HG03045 (cell line): Measurements from ENCODE around the gene CWC27.

Source experiments
- ATAC-seq: cut with Tn5 transposase; IDR thresholded peaks from one replicate; pipeline ENCODE4 v1.9.1; 2021; ENCODE audit warnings: mild to moderate bottlenecking, moderate library complexity; ENCODE audit not compliant: unreplicated experiment

Gene CWC27

GRCh38 chr5:64972591-64972990 lies 203.9 kb downstream of the CWC27 start:
- ATAC-seq: no peak

GRCh38 chr5:64973215-64973614 lies 204.5 kb downstream of the CWC27 start:
- no peak for ATAC-seq

- no peak for ATAC-seq
These were observed 209.0 kb downstream of the CWC27 start for GRCh38 chr5:64977779-64978178.

- ATAC-seq: no peak
These were observed 209.8 kb downstream of the CWC27 start for GRCh38 chr5:64978546-64978945.

GRCh38 chr5:64979531-64979930 lies 210.8 kb downstream of the CWC27 start:
- ATAC-seq: no peak

- no peak for ATAC-seq
These were observed 211.4 kb downstream of the CWC27 start for GRCh38 chr5:64980176-64980575.

- no peak for ATAC-seq
These were observed 219.0 kb downstream of the CWC27 start for GRCh38 chr5:64987768-64988167.

GRCh38 chr5:65009207-65009606 lies 240.5 kb downstream of the CWC27 start:
- no peak for ATAC-seq

- ATAC-seq: no peak
These were observed 242.1 kb downstream of the CWC27 start for GRCh38 chr5:65010841-65011240.

GRCh38 chr5:65012301-65012892 lies 243.7 kb downstream of the CWC27 start:
- ATAC-seq: no peak

- no peak for ATAC-seq
These were observed 244.4 kb downstream of the CWC27 start for GRCh38 chr5:65013166-65013565.

GRCh38 chr5:65014769-65015168 lies 246.0 kb downstream of the CWC27 start:
- no peak for ATAC-seq

- ATAC-seq: no peak
These were observed 247.0 kb downstream of the CWC27 start for GRCh38 chr5:65015767-65016166.

GRCh38 chr5:65017636-65018035 lies 248.9 kb downstream of the CWC27 start:
- no peak for ATAC-seq

GRCh38 chr5:65018763-65019162 lies 250.0 kb downstream of the CWC27 start:
- no peak for ATAC-seq

GRCh38 chr5:65020492-65020891 lies 251.8 kb downstream of the CWC27 start:
- no peak for ATAC-seq

- no peak for ATAC-seq
These were observed 252.9 kb downstream of the CWC27 start for GRCh38 chr5:65021527-65022226.

GRCh38 chr5:65022932-65023331 lies 254.2 kb downstream of the CWC27 start:
- ATAC-seq: no peak

- no peak for ATAC-seq
These were observed 256.0 kb downstream of the CWC27 start for GRCh38 chr5:65024681-65025080.

GRCh38 chr5:65026816-65027548 lies 258.3 kb downstream of the CWC27 start:
- ATAC-seq: no peak

- no peak for ATAC-seq
These were observed 260.4 kb downstream of the CWC27 start for GRCh38 chr5:65029178-65029577.

- ATAC-seq: no peak
These were observed 261.3 kb downstream of the CWC27 start for GRCh38 chr5:65030056-65030455.
